NCI-H510A treated with DMSO at 0.1 percent for 48 hours (cell line): ENCODE measurements around the gene PPM1D.

Experiments used
- DNase-seq: peaks from one replicate; lab custom pipeline; 2025; lab: John Stamatoyannopoulos, UW

PPM1D gene

GRCh38 chr17:60618854-60619526 is 19.0 kb downstream of the PPM1D start:
- no peak for DNase-seq

- no peak for DNase-seq
These were observed 23.0 kb downstream of the PPM1D start for GRCh38 chr17:60622961-60623360.

- no peak for DNase-seq
These were observed 23.4 kb downstream of the PPM1D start for GRCh38 chr17:60623415-60623814.

GRCh38 chr17:60627124-60627523 is 27.1 kb downstream of the PPM1D start:
- DNase-seq, result no peak

GRCh38 chr17:60628252-60628889 is 28.4 kb downstream of the PPM1D start:
- DNase-seq, result no peak

GRCh38 chr17:60629120-60629519 is 29.1 kb downstream of the PPM1D start:
- no peak for DNase-seq

GRCh38 chr17:60630352-60630751 is 30.4 kb downstream of the PPM1D start:
- DNase-seq, result no peak

GRCh38 chr17:60631119-60631518 is 31.1 kb downstream of the PPM1D start:
- no peak for DNase-seq

GRCh38 chr17:60637683-60638082 is 37.7 kb downstream of the PPM1D start:
- DNase-seq, result no peak

GRCh38 chr17:60639019-60639330 is 39.0 kb downstream of the PPM1D start:
- no peak for DNase-seq

- no peak for DNase-seq
These were observed 40.5 kb downstream of the PPM1D start for GRCh38 chr17:60640503-60640902.

- DNase-seq, result no peak
These were observed 41.1 kb downstream of the PPM1D start for GRCh38 chr17:60641126-60641525.

- DNase-seq, result peak; percentile 95
These were observed 41.8 kb downstream of the PPM1D start for GRCh38 chr17:60641810-60642220.

GRCh38 chr17:60645918-60646523 is 46.0 kb downstream of the PPM1D start:
- no peak for DNase-seq

- DNase-seq, result no peak
These were observed 46.7 kb downstream of the PPM1D start for GRCh38 chr17:60646701-60647100.

GRCh38 chr17:60647705-60648104 is 47.7 kb downstream of the PPM1D start:
- DNase-seq, result no peak

- DNase-seq, result no peak
These were observed 52.7 kb downstream of the PPM1D start for GRCh38 chr17:60652454-60653247.

- no peak for DNase-seq
These were observed 53.6 kb downstream of the PPM1D start for GRCh38 chr17:60653569-60653968.

- no peak for DNase-seq
These were observed 56.5 kb downstream of the PPM1D start for GRCh38 chr17:60656499-60656898.

GRCh38 chr17:60659156-60659555 is 59.2 kb downstream of the PPM1D start:
- DNase-seq, result no peak

GRCh38 chr17:60661489-60661888 is 61.5 kb downstream of the PPM1D start:
- no peak for DNase-seq

GRCh38 chr17:60664022-60664421 is 64.0 kb downstream of the PPM1D start:
- DNase-seq, result no peak

GRCh38 chr17:60665602-60666001 is 65.6 kb downstream of the PPM1D start:
- DNase-seq, result no peak
